Mesothelial cell of epicardium (in vitro differentiated cells): Measurements from ENCODE around the gene RTKN2. TPM values are rescaled to one million over a fixed set of nuclear protein-coding genes. Genes with fewer than 3 reads are reported as not detected.

ENCODE experiments used
- DNase-seq, 2 experiments: peaks; one replicate each; pipeline ENCODE4 v3.0.0; 2021; ENCODE audit warnings: low spot score in 2 of 2; ENCODE audit not compliant: unreplicated experiment in 2 of 2
- H3K27ac Mint-ChIP-seq: 2 replicates; pipeline ENCODE4 v1.8.0; 2021; ENCODE audit warnings: mixed read lengths
- H3K27me3 Mint-ChIP-seq: 2 replicates; pipeline ENCODE4 v1.8.0; 2021; ENCODE audit warnings: low read depth, mixed read lengths
- H3K36me3 Mint-ChIP-seq: 2 replicates; pipeline ENCODE4 v1.8.0; 2021; ENCODE audit warnings: mixed read lengths
- H3K4me1 Mint-ChIP-seq: 2 replicates; pipeline ENCODE4 v1.8.0; 2021; ENCODE audit warnings: mixed read lengths
- H3K4me3 Mint-ChIP-seq: 2 replicates; pipeline ENCODE4 v1.8.0; 2021; ENCODE audit warnings: mild to moderate bottlenecking, moderate library complexity, mixed read lengths
- H3K9me3 Mint-ChIP-seq: 2 replicates; pipeline ENCODE4 v1.8.0; 2021; ENCODE audit warnings: mixed read lengths
- CTCF ChIP-seq: fragments of 200-600 bp; sonication (generic); IDR thresholded peaks from one replicate; pipeline ENCODE4 v1.5.0; 2021; ENCODE audit warnings: antibody characterized with exemption; ENCODE audit not compliant: unreplicated experiment
- total RNA-seq: library from RNA; stranded (reverse); gene quantifications from 3 replicates; pipeline ENCODE4 v1.2.1, GENCODE V29; 2021

Gene RTKN2
- total RNA-seq, 1 donor from 2014 or later, result 6.1 TPM

- Mint-ChIP-seq H3K9me3 (peaks cover 31% of the 10 kb centered on the region), H3K36me3 (peaks cover 10% of the 10 kb centered on the region), H3K27me3 (no peaks in the 10 kb centered on the region), H3K4me1 (peaks cover 16% of the 10 kb centered on the region), H3K4me3 (no peak overlapping the region), H3K27ac (no peak overlapping the region)
- DNase-seq, result no peak
- no peak for TF ChIP-seq CTCF
Observed at GRCh38 chr10:62170732-62171131, 97.9 kb downstream of the RTKN2 start.

- Mint-ChIP-seq H3K27ac (peak overlapping the region; percentile 83), H3K27me3 (no peaks in the 10 kb centered on the region), H3K4me3 (no peak overlapping the region), H3K36me3 (no peaks in the 10 kb centered on the region), H3K9me3 (peaks cover 2% of the 10 kb centered on the region), H3K4me1 (peaks cover 18% of the 10 kb centered on the region)
- TF ChIP-seq CTCF, result no peak
- no peak for DNase-seq
Observed at GRCh38 chr10:62166331-62167131, 102.1 kb downstream of the RTKN2 start.

- Mint-ChIP-seq H3K4me1 (peaks cover 18% of the 10 kb centered on the region), H3K36me3 (no peaks in the 10 kb centered on the region), H3K4me3 (no peak overlapping the region), H3K9me3 (no peaks in the 10 kb centered on the region), H3K27ac (peak overlapping the region; percentile 2), H3K27me3 (no peaks in the 10 kb centered on the region)
- TF ChIP-seq CTCF, result no peak
- no peak for DNase-seq
Observed at GRCh38 chr10:62165803-62166202, 102.8 kb downstream of the RTKN2 start.

GRCh38 chr10:62163024-62163423 is 105.6 kb downstream of the RTKN2 start:
- Mint-ChIP-seq H3K9me3 (no peaks in the 10 kb centered on the region), H3K27me3 (no peaks in the 10 kb centered on the region), H3K4me1 (peaks cover 18% of the 10 kb centered on the region), H3K27ac (no peak overlapping the region), H3K4me3 (no peak overlapping the region), H3K36me3 (no peaks in the 10 kb centered on the region)
- TF ChIP-seq CTCF, result no peak
- DNase-seq, result no peak

- Mint-ChIP-seq H3K4me3 (no peak overlapping the region), H3K4me1 (peaks cover 18% of the 10 kb centered on the region), H3K27ac (no peak overlapping the region), H3K27me3 (no peaks in the 10 kb centered on the region), H3K9me3 (no peaks in the 10 kb centered on the region), H3K36me3 (no peaks in the 10 kb centered on the region)
- TF ChIP-seq CTCF, result no peak
- DNase-seq, result no peak
Observed at GRCh38 chr10:62162261-62162981, 106.2 kb downstream of the RTKN2 start.
